Lower leg skin (tissue), 4 donors: ENCODE measurements around the gene HOXD13. TPM values are rescaled to one million over a fixed set of nuclear protein-coding genes. Genes with fewer than 3 reads are reported as not detected.

Source experiments
- DNase-seq, 2 donors: peaks; one replicate each; pipeline ENCODE4 v3.0.0-alpha.2; 2019; ENCODE audit warnings: low spot score in 2 of 2
- H3K4me3 ChIP-seq: fragments of 200-600 bp; sonication (generic); 2 replicates; pipeline ENCODE4 v1.5.1; 2017; ENCODE audit warnings: mild to moderate bottlenecking, low read depth; ENCODE audit not compliant: poor library complexity, severe bottlenecking
- CTCF ChIP-seq, 3 donors: fragments of 450-650 bp; IDR thresholded peaks; one replicate each; pipeline ENCODE4 v1.5.1; 2016; ENCODE audit warnings: antibody characterized with exemption in 3 of 3, mild to moderate bottlenecking in 3 of 3, moderate library complexity in 2 of 3
- POLR2A ChIP-seq, 2 donors: fragments of 450-650 bp; IDR thresholded peaks; one replicate each; pipeline ENCODE4 v1.6.1; 2016 to 2017; ENCODE audit warnings: antibody characterized with exemption in 2 of 2, mild to moderate bottlenecking in 1 of 2, moderate library complexity in 1 of 2
- WGBS, 2 donors: methylation state at CpG; one replicate each; pipeline ENCODE4 v1.1.5; 2018; 5-methylcytosine and 5-hydroxymethylcytosine counted together
- intact Hi-C: fragments of 100-400 bp; cut with DNase I; formaldehyde crosslinking; loops from one replicate; pipeline ENCODE4 v1.15.0; 2023; ENCODE audit warnings: low total_unique reads
- total RNA-seq, 4 donors: library from RNA; depleted of rRNA; stranded (reverse); fragments of >200 nt; gene quantifications; one replicate each; pipeline ENCODE4 v1.1.0, GENCODE V29; 2016

HOXD13 gene
- total RNA-seq, 4 donors from 2014 or later = 0.10 TPM; not detected in 3

DNA sequence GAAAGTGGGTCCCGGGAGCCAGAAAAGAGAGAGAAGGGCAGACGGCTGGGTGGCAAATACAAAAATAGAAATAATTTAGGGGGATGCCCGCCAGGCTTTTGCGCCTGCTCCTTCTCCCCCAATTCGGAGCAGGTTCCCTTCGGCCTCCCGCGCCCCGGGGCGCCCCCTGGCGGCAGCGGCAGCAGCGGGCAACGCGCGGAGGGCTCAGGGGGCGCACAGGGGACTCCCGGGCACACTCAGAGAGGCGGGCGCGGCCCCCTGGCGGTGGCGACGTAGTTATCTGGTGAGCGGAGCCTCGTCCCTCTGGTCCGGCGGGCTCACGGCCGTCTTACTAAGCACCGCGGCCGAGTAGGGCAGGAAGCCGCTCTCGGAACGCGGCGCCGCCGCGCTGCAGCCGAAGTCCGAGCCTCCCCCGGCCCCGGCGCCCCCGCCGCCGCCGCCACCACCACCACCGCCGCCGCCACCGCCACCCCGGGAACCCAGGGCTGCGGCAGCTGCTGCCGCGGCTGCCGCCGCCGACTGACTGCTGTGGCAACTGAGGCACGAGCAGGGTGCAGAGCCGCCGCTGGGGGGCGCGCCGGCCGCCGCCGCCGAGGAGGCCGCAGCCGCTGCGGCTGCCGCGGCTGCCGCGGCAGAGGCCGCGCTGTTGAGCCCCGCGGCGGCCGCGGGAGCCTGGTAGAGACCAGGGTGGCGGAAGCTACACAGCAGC lies 12.5 kb upstream of the HOXD13 start:
- H3K4me3 ChIP-seq = no peak overlapping the region
- no peak for TF ChIP-seq CTCF (IDR thresholded peaks at IDR 0.05)
- TF ChIP-seq POLR2A (IDR thresholded peaks at IDR 0.05) = no peak
- intact Hi-C loops = no loop called here
- no peak for DNase-seq
- WGBS, 2 donors = 3 to 4% methylated on average over 34 to 36 of the region's 86 CpGs

GRCh38 chr2:176080540-176081375 lies 11.8 kb upstream of the HOXD13 start:
- DNase-seq = peak in 1 of 2 donors; percentile 64
- intact Hi-C loops = no loop called here
- 9 to 15% methylated on average over 38 to 67 of the region's 68 CpGs for WGBS, 2 donors
- no peak overlapping the region for H3K4me3 ChIP-seq
- TF ChIP-seq POLR2A (IDR thresholded peaks at IDR 0.05) = no peak
- TF ChIP-seq CTCF (IDR thresholded peaks at IDR 0.05) = no peak

- no peak overlapping the region for H3K4me3 ChIP-seq
- intact Hi-C loops = no loop called here
- WGBS, 2 donors = 12 to 14% methylated on average over 17 of the region's 17 CpGs
- no peak for TF ChIP-seq POLR2A (IDR thresholded peaks at IDR 0.05)
- no peak for TF ChIP-seq CTCF (IDR thresholded peaks at IDR 0.05)
- no peak for DNase-seq
These were observed 11.1 kb upstream of the HOXD13 start for GRCh38 chr2:176081376-176081836.

DNA sequence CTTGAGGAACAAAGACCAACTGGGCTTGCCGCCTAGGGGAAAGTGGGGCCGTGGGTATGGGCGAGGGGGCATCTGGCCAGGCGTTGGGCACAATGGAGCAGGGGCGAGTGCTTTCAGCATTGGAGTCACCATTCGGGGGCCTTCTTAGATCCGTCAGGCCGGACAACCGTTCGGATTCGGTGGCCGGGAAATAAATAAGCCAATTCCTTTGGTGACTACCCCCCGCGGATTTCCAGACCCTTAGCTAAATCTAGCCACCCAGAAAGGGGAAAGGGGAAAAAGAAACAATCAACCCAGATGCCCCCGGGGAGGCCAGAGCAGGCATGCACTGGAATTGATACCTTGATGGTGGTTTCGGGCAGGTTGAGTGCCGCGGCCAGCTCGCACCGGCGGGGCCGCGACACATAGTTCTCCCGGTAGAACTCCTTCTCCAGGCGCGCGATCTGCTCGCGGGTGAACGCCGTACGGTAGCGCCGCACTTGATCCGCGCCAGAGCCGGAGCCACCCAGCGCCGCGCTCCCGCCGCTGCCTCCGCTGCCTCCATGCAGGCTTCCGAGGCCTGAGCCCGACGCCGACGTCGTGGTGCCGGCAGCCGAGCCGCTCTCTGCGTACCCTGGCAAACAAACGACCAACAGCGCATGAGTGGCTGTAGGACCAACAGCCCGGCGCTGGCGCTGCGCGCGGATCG lies 10.5 kb upstream of the HOXD13 start:
- intact Hi-C loops = no loop called here
- peak in 1 of 2 donors; percentile 76 for DNase-seq
- TF ChIP-seq CTCF (IDR thresholded peaks at IDR 0.05) = no peak
- TF ChIP-seq POLR2A (IDR thresholded peaks at IDR 0.05) = no peak
- H3K4me3 ChIP-seq = no peak overlapping the region
- WGBS, 2 donors = 10 to 11% methylated on average over 44 to 59 of the region's 62 CpGs

DNA sequence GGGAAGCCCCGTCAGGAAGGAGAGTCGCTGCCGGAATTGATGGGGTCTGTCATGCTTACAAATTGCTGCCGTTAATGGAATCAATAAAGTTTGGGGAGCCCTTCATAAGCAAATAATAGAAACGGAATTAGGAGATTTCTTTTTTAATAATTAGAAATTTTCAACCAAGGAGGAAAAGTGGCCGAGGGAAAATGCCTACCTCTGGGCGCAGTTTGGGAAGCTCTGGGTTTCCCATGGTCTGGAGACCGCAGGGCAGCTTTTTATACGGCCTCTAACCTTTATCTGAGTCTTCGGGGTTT lies 10.0 kb upstream of the HOXD13 start:
- intact Hi-C loops = no loop called here
- H3K4me3 ChIP-seq = no peak overlapping the region
- no peak for DNase-seq
- WGBS, 2 donors = 13 to 17% methylated on average over 10 of the region's 10 CpGs
- TF ChIP-seq CTCF (IDR thresholded peaks at IDR 0.05) (no peak), POLR2A (IDR thresholded peaks at IDR 0.05) (no peak)
